LNCaP clone FGC (cell line): Measurements from ENCODE around the gene L1CAM.

Experiments used
- DNase-seq: peaks from one replicate; pipeline ENCODE4 v3.0.0-alpha.2; 2011; ENCODE audit warnings: low read depth
- H3K4me3 ChIP-seq: 2 replicates; pipeline ENCODE4 v1.5.1; 2011; ENCODE audit warnings: mild to moderate bottlenecking, low read depth, low read length, control low read depth
- CTCF ChIP-seq: IDR thresholded peaks from 2 replicates; pipeline ENCODE4 v1.5.1; 2012; ENCODE audit warnings: mild to moderate bottlenecking; ENCODE audit not compliant: control insufficient read depth, insufficient read depth; ENCODE audit errors: extremely low read depth

Gene L1CAM

GRCh38 chrX:153871451-153871850 lies 14.5 kb downstream of the L1CAM start:
- no peak for DNase-seq
- no peak for TF ChIP-seq CTCF

GRCh38 chrX:153870791-153871360 lies 15.1 kb downstream of the L1CAM start:
- no peak for DNase-seq
- no peak for TF ChIP-seq CTCF
- no peak overlapping the region for H3K4me3 ChIP-seq

More at GRCh38 chrX:153871451-153871850, 14.5 kb downstream of the L1CAM start:
- H3K4me3 ChIP-seq: no peak overlapping the region

- no peak for DNase-seq
- no peak for TF ChIP-seq CTCF
- no peak overlapping the region for H3K4me3 ChIP-seq
Observed at GRCh38 chrX:153870288-153870690, 15.7 kb downstream of the L1CAM start.

- DNase-seq: no peak
- no peak for TF ChIP-seq CTCF
- H3K4me3 ChIP-seq: no peak overlapping the region
Observed at GRCh38 chrX:153869473-153870287, 16.3 kb downstream of the L1CAM start.

- TF ChIP-seq CTCF: no peak
- no peak for DNase-seq
- H3K4me3 ChIP-seq: no peak overlapping the region
Observed at GRCh38 chrX:153868576-153869472, 17.1 kb downstream of the L1CAM start.

- no peak for TF ChIP-seq CTCF
- no peak overlapping the region for H3K4me3 ChIP-seq
- no peak for DNase-seq
Observed at GRCh38 chrX:153867671-153868070, 18.3 kb downstream of the L1CAM start.
